Activated naive CD4-positive, alpha-beta T cell treated with anti-CD3 and anti-CD28 coated beads, Interleukin-2, amount 50 U/mL, for 72 hours (primary cell): ENCODE data around the gene GTF2F1. TPM values are rescaled to one million over a fixed set of nuclear protein-coding genes. Genes with fewer than 3 reads are reported as not detected.
"Not testable (repeated sequence)": the region's sequence is repeated elsewhere in the genome, so short reads cannot be mapped to it uniquely, and the experiment has no call there.

ENCODE experiments used
- ATAC-seq, 2 donors: fragments of 150-1000 bp; cut with Tn5 transposase; 2 replicates each; pipeline ENCODE4 v1.10.0; 2021; ENCODE audit warnings: mild to moderate bottlenecking in 2 of 2, moderate library complexity in 2 of 2
- DNase-seq, 2 donors: peaks; one replicate each; pipeline ENCODE4 v3.0.0; 2021 to 2022; ENCODE audit warnings: low spot score in 2 of 2
- H3K27ac Mint-ChIP-seq, 2 donors: one replicate each; pipeline ENCODE4 v1.8.0; 2022; ENCODE audit warnings: mild to moderate bottlenecking in 2 of 2, mixed read lengths in 2 of 2
- H3K36me3 Mint-ChIP-seq, 2 donors: one replicate each; pipeline ENCODE4 v1.8.0; 2022; ENCODE audit warnings: mixed read lengths in 2 of 2
- H3K9me3 Mint-ChIP-seq, 2 donors: one replicate each; pipeline ENCODE4 v1.8.0; 2022; ENCODE audit warnings: mixed read lengths in 2 of 2
- total RNA-seq, 2 donors: library from RNA; stranded (reverse); gene quantifications; one replicate each; pipeline ENCODE4 v1.2.3, GENCODE V29; 2022

Gene GTF2F1
- total RNA-seq, result 10 to 100 TPM; 44.6 to 78.4 TPM

- Mint-ChIP-seq H3K27ac (peak within 1 kb of the TSS; percentile 93 to 96), H3K36me3 (peaks cover 22 to 31% of the 10 kb centered on the region in 2 donors), H3K9me3 (no peaks in the 10 kb centered on the region)
- ATAC-seq (peak; percentile 87 to 95), DNase-seq (peak; percentile 91 to 92)
Observed at GRCh38 chr19:6393074-6393982, at the start of gene GTF2F1. Gene GTF2F1, minus strand, starts transcription at chr19:6393164. Its CDS starts 169 bp downstream, at chr19:6392995.

GRCh38 chr19:6442087-6442688, 49.2 kb upstream of the GTF2F1 start:
- Mint-ChIP-seq H3K27ac (no peak overlapping the region), H3K36me3 (peaks cover 6 to 8% of the 10 kb centered on the region in 2 donors), H3K9me3 (peaks cover 0 to 7% of the 10 kb centered on the region in 2 donors)
- ATAC-seq, result no peak
- DNase-seq, result no peak

GRCh38 chr19:6440905-6441304, 47.9 kb upstream of the GTF2F1 start:
- Mint-ChIP-seq H3K36me3 (no peaks in the 10 kb centered on the region), H3K27ac (no peak overlapping the region), H3K9me3 (no peaks in the 10 kb centered on the region)
- DNase-seq (no peak), ATAC-seq (no peak)

GRCh38 chr19:6439743-6440142, 46.8 kb upstream of the GTF2F1 start:
- no peak overlapping the region for H3K27ac Mint-ChIP-seq
- H3K9me3 Mint-ChIP-seq, result no peaks in the 10 kb centered on the region
- ATAC-seq (no peak), DNase-seq (no peak)
- H3K36me3 Mint-ChIP-seq, result no peaks in the 10 kb centered on the region

GRCh38 chr19:6433663-6434062, 40.7 kb upstream of the GTF2F1 start, which contains the start of gene SLC25A41:
Gene SLC25A41, minus strand, starts transcription at chr19:6433763. Its CDS starts 70 bp downstream, at chr19:6433693.
- ATAC-seq, result no peak
- DNase-seq, result no peak
- Mint-ChIP-seq H3K27ac (no peak within 1 kb of the TSS), H3K9me3 (no peaks in the 10 kb centered on the region), H3K36me3 (no peaks in the 10 kb centered on the region)

- DNase-seq (no peak), ATAC-seq (no peak)
- Mint-ChIP-seq H3K9me3 (no peaks in the 10 kb centered on the region), H3K27ac (no peak overlapping the region), H3K36me3 (no peaks in the 10 kb centered on the region)
Observed at GRCh38 chr19:6433165-6433564, 40.2 kb upstream of the GTF2F1 start.

- Mint-ChIP-seq H3K27ac (no peak overlapping the region), H3K36me3 (no peaks in the 10 kb centered on the region), H3K9me3 (no peaks in the 10 kb centered on the region)
- DNase-seq (no peak), ATAC-seq (no peak)
Observed at GRCh38 chr19:6431891-6432290, 38.9 kb upstream of the GTF2F1 start.

GRCh38 chr19:6429419-6430221, 36.7 kb upstream of the GTF2F1 start:
- Mint-ChIP-seq H3K9me3 (no peaks in the 10 kb centered on the region), H3K27ac (no peak overlapping the region), H3K36me3 (no peaks in the 10 kb centered on the region)
- no peak for ATAC-seq
- no peak for DNase-seq

GRCh38 chr19:6428692-6429418, 35.9 kb upstream of the GTF2F1 start:
- ATAC-seq, H3K27ac Mint-ChIP-seq, H3K9me3 Mint-ChIP-seq, DNase-seq, H3K36me3 Mint-ChIP-seq: not testable (repeated sequence)

- H3K27ac Mint-ChIP-seq, result no peak overlapping the region
- peaks cover 12 to 15% of the 10 kb centered on the region in 2 donors for H3K36me3 Mint-ChIP-seq
- DNase-seq (no peak), ATAC-seq (no peak)
- H3K9me3 Mint-ChIP-seq, result no peaks in the 10 kb centered on the region
Observed at GRCh38 chr19:6427131-6427530, 34.2 kb upstream of the GTF2F1 start.

GRCh38 chr19:6425732-6426620, 33.0 kb upstream of the GTF2F1 start:
- DNase-seq, result no peak
- ATAC-seq, result no peak
- no peaks in the 10 kb centered on the region for H3K9me3 Mint-ChIP-seq
- H3K27ac Mint-ChIP-seq, result peak overlapping the region; percentile 95 to 97
- H3K36me3 Mint-ChIP-seq, result peaks cover 12 to 17% of the 10 kb centered on the region in 2 donors

GRCh38 chr19:6424939-6425731, 32.2 kb upstream of the GTF2F1 start:
- H3K27ac Mint-ChIP-seq, result peak overlapping the region; percentile 95 to 97
- DNase-seq, result peak; percentile 95 to 100
- H3K9me3 Mint-ChIP-seq, result no peaks in the 10 kb centered on the region
- ATAC-seq, result peak; percentile 89 to 90
- peaks cover 12 to 17% of the 10 kb centered on the region in 2 donors for H3K36me3 Mint-ChIP-seq

- Mint-ChIP-seq H3K27ac (peak within 1 kb of the TSS; percentile 95 to 97), H3K9me3 (no peaks in the 10 kb centered on the region), H3K36me3 (peaks cover 12 to 17% of the 10 kb centered on the region in 2 donors)
- no peak for ATAC-seq
- peak in 1 of 2 donors; percentile 25 for DNase-seq
Observed at GRCh38 chr19:6424195-6424938, 31.4 kb upstream of the GTF2F1 start, which contains the start of gene KHSRP. Gene KHSRP, minus strand, starts transcription at chr19:6424811. Its CDS starts 110 bp downstream, at chr19:6424701.
